Upper lobe of right lung (tissue), 1 donor: Measurements from ENCODE around the gene RMND1. TPM values are rescaled to one million over a fixed set of nuclear protein-coding genes. Genes with fewer than 3 reads are reported as not detected.
A peak's percentile ranks its signal among the peaks of the same experiment; 100 is the strongest.
"Not testable (repeated sequence)": the region's sequence is repeated elsewhere in the genome, so short reads cannot be mapped to it uniquely, and the experiment has no call there.

Experiments used
- ATAC-seq: fragments of 200-7000 bp; cut with Tn5 transposase; one replicate; pipeline ENCODE4 v1.9.1; 2020; ENCODE audit warnings: mild to moderate bottlenecking, moderate library complexity
- DNase-seq: peaks from one replicate; pipeline ENCODE4 v3.0.0-alpha.2; 2020
- H3K27ac ChIP-seq: fragments of 200-600 bp; one replicate; pipeline ENCODE4 v1.8.0; 2022
- H3K27me3 ChIP-seq: fragments of 200-600 bp; one replicate; pipeline ENCODE4 v1.8.0; 2022; ENCODE audit warnings: mild to moderate bottlenecking
- H3K36me3 ChIP-seq: fragments of 200-600 bp; one replicate; pipeline ENCODE4 v1.8.0; 2022
- H3K4me1 ChIP-seq: fragments of 200-600 bp; one replicate; pipeline ENCODE4 v1.8.0; 2022
- H3K4me3 ChIP-seq: fragments of 200-600 bp; one replicate; pipeline ENCODE4 v1.8.0; 2022; ENCODE audit warnings: mild to moderate bottlenecking
- H3K9me3 ChIP-seq: fragments of 200-600 bp; one replicate; pipeline ENCODE4 v1.8.0; 2022
- intact Hi-C: fragments of 100-400 bp; cut with DNase I; formaldehyde crosslinking; loops from one replicate; pipeline ENCODE4 v1.11.0; 2022
- total RNA-seq: library from RNA; stranded (reverse); fragmentation: NEBNext Ultra II Directional; extraction: Animal tissue kit (Norgen Biotek cat#: 25700); gene quantifications from one replicate; pipeline ENCODE4 v1.2.1, GENCODE V29; 2021
- TF ChIP-seq, protein P1 (sequence below): fragments of 200-600 bp; IDR thresholded peaks from one replicate; pipeline ENCODE4 v1.8.0; 2022; ENCODE audit warnings: antibody characterized with exemption
- donor health status: DM: no; HTN: yes; CAD: no; lungs with severe emphysema.

RMND1 gene
- total RNA-seq, 1 donor from 2014 or later = 19.5 TPM

GRCh38 chr6:151451417-151451949, 443 bp downstream of the RMND1 start:
- Histone ChIP-seq H3K4me3 (peak overlapping the region; percentile 79), H3K9me3 (no peaks in the 10 kb centered on the region), H3K27ac (peak overlapping the region; percentile 83), H3K27me3 (no peaks in the 10 kb centered on the region), H3K4me1 (peaks cover 31% of the 10 kb centered on the region), H3K36me3 (peaks cover under 1% of the 10 kb centered on the region)
- DNase-seq = no peak
- intact Hi-C loops = no loop called here
- TF ChIP-seq, protein P1, sequence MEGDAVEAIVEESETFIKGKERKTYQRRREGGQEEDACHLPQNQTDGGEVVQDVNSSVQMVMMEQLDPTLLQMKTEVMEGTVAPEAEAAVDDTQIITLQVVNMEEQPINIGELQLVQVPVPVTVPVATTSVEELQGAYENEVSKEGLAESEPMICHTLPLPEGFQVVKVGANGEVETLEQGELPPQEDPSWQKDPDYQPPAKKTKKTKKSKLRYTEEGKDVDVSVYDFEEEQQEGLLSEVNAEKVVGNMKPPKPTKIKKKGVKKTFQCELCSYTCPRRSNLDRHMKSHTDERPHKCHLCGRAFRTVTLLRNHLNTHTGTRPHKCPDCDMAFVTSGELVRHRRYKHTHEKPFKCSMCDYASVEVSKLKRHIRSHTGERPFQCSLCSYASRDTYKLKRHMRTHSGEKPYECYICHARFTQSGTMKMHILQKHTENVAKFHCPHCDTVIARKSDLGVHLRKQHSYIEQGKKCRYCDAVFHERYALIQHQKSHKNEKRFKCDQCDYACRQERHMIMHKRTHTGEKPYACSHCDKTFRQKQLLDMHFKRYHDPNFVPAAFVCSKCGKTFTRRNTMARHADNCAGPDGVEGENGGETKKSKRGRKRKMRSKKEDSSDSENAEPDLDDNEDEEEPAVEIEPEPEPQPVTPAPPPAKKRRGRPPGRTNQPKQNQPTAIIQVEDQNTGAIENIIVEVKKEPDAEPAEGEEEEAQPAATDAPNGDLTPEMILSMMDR = no peak
- no peak for ATAC-seq

DNA sequence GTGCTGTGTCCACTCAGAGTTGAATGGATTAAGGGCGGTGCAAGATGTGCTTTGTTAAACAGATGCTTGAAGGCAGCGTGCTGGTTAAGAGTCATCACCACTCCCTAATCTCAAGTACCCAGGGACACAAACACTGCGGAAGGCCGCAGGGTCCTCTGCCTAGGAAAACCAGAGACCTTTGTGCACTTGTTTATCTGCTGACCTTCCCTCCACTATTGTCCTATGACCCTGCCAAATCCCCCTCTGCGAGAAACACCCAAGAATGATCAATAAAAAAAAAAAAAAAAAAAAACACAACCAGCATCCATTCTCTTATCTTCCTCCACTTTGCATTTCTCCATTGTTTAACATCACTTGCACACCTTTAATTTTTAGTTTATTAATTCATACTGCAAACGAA, 998 bp downstream of the RMND1 start:
- H3K27me3 ChIP-seq, ATAC-seq, intact Hi-C loops, H3K9me3 ChIP-seq, DNase-seq, H3K36me3 ChIP-seq: not testable (repeated sequence)
- H3K27ac ChIP-seq = peak overlapping the region; percentile 83
- H3K4me1 ChIP-seq = peaks cover 28% of the 10 kb centered on the region
- peak overlapping the region; percentile 79 for H3K4me3 ChIP-seq

GRCh38 chr6:151448623-151449022, 3.3 kb downstream of the RMND1 start:
- DNase-seq (no peak), ATAC-seq (no peak)
- intact Hi-C loops = no loop called here
- Histone ChIP-seq H3K4me1 (peaks cover 21% of the 10 kb centered on the region), H3K27ac (no peak overlapping the region), H3K36me3 (no peaks in the 10 kb centered on the region), H3K4me3 (no peak overlapping the region), H3K27me3 (no peaks in the 10 kb centered on the region), H3K9me3 (no peaks in the 10 kb centered on the region)
- TF ChIP-seq, protein P1 = no peak

- no peaks in the 10 kb centered on the region for H3K9me3 ChIP-seq
- no peaks in the 10 kb centered on the region for H3K36me3 ChIP-seq
- no peak for DNase-seq
- peaks cover 16% of the 10 kb centered on the region for H3K4me1 ChIP-seq
- ATAC-seq = no peak
- no peak overlapping the region for H3K4me3 ChIP-seq
- no peaks in the 10 kb centered on the region for H3K27me3 ChIP-seq
- TF ChIP-seq, protein P1 = no peak
- no peak overlapping the region for H3K27ac ChIP-seq
- intact Hi-C loops = no loop called here
Observed at GRCh38 chr6:151447237-151447636, 4.7 kb downstream of the RMND1 start.

- Histone ChIP-seq H3K27ac (no peak overlapping the region), H3K4me1 (peaks cover 22% of the 10 kb centered on the region), H3K27me3 (no peaks in the 10 kb centered on the region), H3K4me3 (no peak overlapping the region), H3K9me3 (no peaks in the 10 kb centered on the region), H3K36me3 (no peaks in the 10 kb centered on the region)
- no peak for DNase-seq
- intact Hi-C loops = no loop called here
- ATAC-seq = no peak
- TF ChIP-seq, protein P1 = no peak
Observed at GRCh38 chr6:151445482-151445881, 6.4 kb downstream of the RMND1 start.

DNA sequence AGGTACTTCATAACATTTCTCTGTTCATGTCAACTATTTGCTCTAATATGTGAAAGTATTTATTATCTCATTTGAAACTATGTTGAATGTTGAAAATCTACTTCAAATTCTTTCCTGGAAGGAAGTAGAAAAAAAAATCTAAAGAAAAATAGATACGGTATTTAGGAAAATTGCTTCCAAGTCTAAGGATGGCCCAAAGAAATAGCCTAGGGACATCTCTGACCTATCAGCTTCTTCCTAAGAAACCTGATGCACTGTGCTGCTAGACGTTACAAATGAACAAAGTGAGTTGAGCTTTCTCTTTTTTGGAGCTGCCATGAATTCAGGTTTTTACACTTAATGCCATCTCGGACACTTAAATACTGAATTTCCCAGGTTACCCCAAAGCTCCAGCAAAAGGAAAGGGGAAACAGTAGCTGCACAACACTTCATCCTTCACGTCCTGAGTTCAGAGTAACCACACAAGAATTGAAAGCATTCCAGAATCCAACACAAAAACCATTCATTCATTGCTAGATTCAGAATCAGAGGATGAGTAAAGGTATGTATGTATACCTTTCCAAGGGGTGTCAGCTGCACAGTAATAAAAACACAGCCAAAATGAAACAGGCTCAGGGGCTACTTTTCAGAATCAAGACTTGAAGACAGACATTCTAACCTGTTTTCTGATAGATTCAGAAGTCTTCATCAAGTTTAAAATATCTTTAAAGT, 7.9 kb downstream of the RMND1 start:
- H3K4me3 ChIP-seq = no peak overlapping the region
- no peaks in the 10 kb centered on the region for H3K36me3 ChIP-seq
- H3K4me1 ChIP-seq = peaks cover 22% of the 10 kb centered on the region
- H3K27me3 ChIP-seq = no peaks in the 10 kb centered on the region
- TF ChIP-seq, protein P1 = no peak
- H3K9me3 ChIP-seq = no peaks in the 10 kb centered on the region
- ATAC-seq (no peak), DNase-seq (no peak)
- intact Hi-C loops = no loop called here
- no peak overlapping the region for H3K27ac ChIP-seq
